Caco-2 (cell line): ENCODE data around the gene PPP1R7. TPM values are rescaled to one million over a fixed set of nuclear protein-coding genes. Genes with fewer than 3 reads are reported as not detected.

Experiments
- BruUV-seq: library from RNA; stranded (reverse); fragments of 400-500 nt; replicated peaks from 2 replicates; lab custom pipeline; 2021; lab: Mats Ljungman, UMichigan
- CTCF ChIA-PET: fragments of 300-600 bp; sonication (Branson Sonifier 250); formaldehyde crosslinking; loops from one replicate; lab custom pipeline; 2022; ENCODE audit warnings: antibody characterized with exemption; lab: Charles Lee
- POLR2A ChIA-PET: fragments of 300-600 bp; sonication (Branson Sonifier 250); formaldehyde crosslinking; loops from one replicate; lab custom pipeline; 2022; ENCODE audit warnings: antibody characterized with exemption; lab: Charles Lee
- DNase-seq, 2 experiments: peaks; one replicate each; pipeline versions ENCODE4 v3.0.0 to v3.0.0-alpha.2; 2020 to 2022
- H3K27me3 ChIP-seq: replicated peaks from 2 replicates; pipeline ENCODE4 v1.6.0; 2011; ENCODE audit warnings: low read length; ENCODE audit not compliant: control insufficient read depth, insufficient read depth
- H3K36me3 ChIP-seq: 2 replicates; pipeline ENCODE4 v1.5.1; 2011; ENCODE audit warnings: low read length; ENCODE audit not compliant: control insufficient read depth, insufficient read depth
- H3K4me1 ChIP-seq: fragments of 250-450 bp; sonication (Bioruptor Pico); 2 replicates; pipeline ENCODE4 v1.5.1; 2020; ENCODE audit warnings: mild to moderate bottlenecking
- H3K4me3 ChIP-seq: 2 replicates; pipeline ENCODE4 v1.5.1; 2011; ENCODE audit warnings: low read depth, mild to moderate bottlenecking, control low read depth, low read length
- H3K9me3 ChIP-seq: fragments of 250-450 bp; sonication (Bioruptor Pico); 2 replicates; pipeline ENCODE4 v1.5.1; 2020; ENCODE audit warnings: mild to moderate bottlenecking, moderate library complexity
- H3K27ac Mint-ChIP-seq: one replicate; pipeline ENCODE4 v1.8.0; 2022; ENCODE audit warnings: mixed read lengths; ENCODE audit not compliant: unreplicated experiment
- H3K27me3 Mint-ChIP-seq: one replicate; pipeline ENCODE4 v1.8.0; 2022; ENCODE audit warnings: mixed read lengths; ENCODE audit not compliant: insufficient read depth, unreplicated experiment
- H3K36me3 Mint-ChIP-seq: one replicate; pipeline ENCODE4 v1.8.0; 2022; ENCODE audit warnings: mild to moderate bottlenecking, mixed read lengths; ENCODE audit not compliant: insufficient read depth, unreplicated experiment
- H3K4me1 Mint-ChIP-seq: one replicate; pipeline ENCODE4 v1.8.0; 2022; ENCODE audit warnings: low read depth, mixed read lengths; ENCODE audit not compliant: unreplicated experiment
- H3K4me3 Mint-ChIP-seq: one replicate; pipeline ENCODE4 v1.8.0; 2022; ENCODE audit warnings: mild to moderate bottlenecking, moderate library complexity, mixed read lengths; ENCODE audit not compliant: unreplicated experiment
- H3K9me3 Mint-ChIP-seq: one replicate; pipeline ENCODE4 v1.8.0; 2022; ENCODE audit warnings: mixed read lengths; ENCODE audit not compliant: unreplicated experiment
- CTCF ChIP-seq, 2 experiments: fragments of 200-600 bp in 1 of 2; IDR thresholded peaks; 1 replicate in 1 of 2; 2 replicates in 1 of 2; pipeline versions ENCODE4 v1.5.1 to v1.8.0; 2011 to 2022; ENCODE audit warnings: antibody characterized with exemption in 1 of 2, control low read depth in 1 of 2, inconsistent platforms in 1 of 2, low read depth in 1 of 2, low read length in 1 of 2, mild to moderate bottlenecking in 1 of 2, moderate library complexity in 1 of 2; ENCODE audit not compliant: insufficient read depth in 1 of 2, severe bottlenecking in 1 of 2, unreplicated experiment in 1 of 2
- intact Hi-C: fragments of 100-400 bp; cut with micrococcal nuclease; formaldehyde crosslinking; loops from one replicate; pipeline ENCODE4 v1.10.0; 2022; ENCODE audit not compliant: unreplicated experiment
- total RNA-seq: library from RNA; stranded (reverse); gene quantifications from 2 replicates; pipeline ENCODE4 v1.2.3, GENCODE V29; 2022

The PPP1R7 gene
- total RNA-seq, 1 experiment from 2014 or later: 32.5 TPM

DNA sequence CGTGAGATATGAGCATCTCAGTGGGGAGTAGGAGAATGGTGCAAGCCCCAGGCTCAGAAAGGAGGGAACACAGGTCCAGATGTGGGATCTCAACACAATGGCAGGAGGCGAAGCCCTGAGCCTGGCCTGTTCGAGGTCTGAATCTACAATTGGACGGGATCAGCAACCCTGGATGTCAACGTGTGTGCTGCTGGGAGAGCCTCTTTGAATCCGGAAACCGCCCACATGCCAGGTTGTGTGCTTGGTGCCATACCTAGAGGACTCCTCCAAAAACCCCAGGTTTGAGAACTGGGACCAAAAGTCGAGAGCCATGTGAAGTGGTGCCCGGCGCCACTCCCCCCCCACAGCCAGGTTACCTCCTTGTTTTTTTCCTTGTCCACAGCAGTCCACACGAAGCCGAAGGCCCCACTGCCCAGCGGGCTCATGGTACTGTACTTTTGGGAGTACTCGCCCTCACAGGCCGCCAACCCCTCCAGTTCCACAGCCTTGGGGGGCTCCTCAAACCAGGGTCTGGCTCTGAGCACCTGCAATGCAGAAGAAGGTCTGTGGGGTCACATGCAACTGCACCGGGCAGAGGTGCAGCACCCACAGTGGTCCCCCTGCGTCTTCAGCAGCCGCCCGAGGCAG is 27.8 kb upstream of the PPP1R7 start:
- BruUV-seq: no TSS peak
- H3K4me1 Mint-ChIP-seq: no peaks in the 10 kb centered on the region
- ChIA-PET CTCF (no interaction called here), POLR2A (no interaction called here)
- Histone ChIP-seq H3K4me3 (no peak overlapping the region), H3K27me3 (no peaks in the 10 kb centered on the region), H3K9me3 (no peaks in the 10 kb centered on the region), H3K4me1 (no peaks in the 10 kb centered on the region), H3K36me3 (no peaks in the 10 kb centered on the region)
- peaks cover 10% of the 10 kb centered on the region for H3K36me3 Mint-ChIP-seq
- H3K27ac Mint-ChIP-seq: no peak overlapping the region
- TF ChIP-seq CTCF (IDR thresholded peaks at IDR 0.05; ENCODE audit: insufficient read depth in 1 of 2, low read depth in 1 of 2, low read length in 1 of 2, severe bottlenecking in 1 of 2, unreplicated experiment in 1 of 2): no peak
- H3K27me3 Mint-ChIP-seq: no peaks in the 10 kb centered on the region
- no peaks in the 10 kb centered on the region for H3K9me3 Mint-ChIP-seq
- no peak for DNase-seq
- intact Hi-C loops: no loop called here
- H3K4me3 Mint-ChIP-seq: no peak overlapping the region

- ChIA-PET CTCF (no interaction called here), POLR2A (no interaction called here)
- Histone ChIP-seq H3K9me3 (no peaks in the 10 kb centered on the region), H3K27me3 (no peaks in the 10 kb centered on the region), H3K4me3 (no peak overlapping the region), H3K36me3 (no peaks in the 10 kb centered on the region), H3K4me1 (no peaks in the 10 kb centered on the region)
- TF ChIP-seq CTCF (IDR thresholded peaks at IDR 0.05; ENCODE audit: insufficient read depth in 1 of 2, low read depth in 1 of 2, low read length in 1 of 2, severe bottlenecking in 1 of 2, unreplicated experiment in 1 of 2): no peak
- Mint-ChIP-seq H3K4me3 (no peak overlapping the region), H3K27ac (no peak overlapping the region), H3K36me3 (peaks cover 10% of the 10 kb centered on the region), H3K9me3 (no peaks in the 10 kb centered on the region), H3K4me1 (no peaks in the 10 kb centered on the region), H3K27me3 (no peaks in the 10 kb centered on the region)
- no peak for DNase-seq
- intact Hi-C loops: no loop called here
- BruUV-seq: no TSS peak
These were observed 26.3 kb upstream of the PPP1R7 start for GRCh38 chr2:241123816-241124536.

DNA sequence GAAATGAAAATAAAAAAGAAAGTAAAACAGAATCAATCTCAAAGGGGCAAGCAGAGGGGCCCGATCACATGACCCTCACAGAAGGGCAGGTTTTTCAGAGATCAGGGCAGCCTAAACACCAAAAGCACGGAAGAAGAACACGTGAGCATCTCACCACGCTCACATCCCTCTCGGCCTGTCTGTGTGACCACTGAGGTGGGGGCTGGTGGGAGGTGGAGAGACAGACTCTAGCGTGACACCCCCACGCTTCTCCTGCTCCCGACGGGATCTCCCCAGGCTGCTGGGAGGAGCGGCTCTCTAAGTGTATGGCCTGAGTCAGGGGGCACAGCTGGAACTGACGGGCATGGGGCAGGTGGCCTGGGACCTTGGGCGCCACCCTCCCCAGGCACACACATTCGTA is 24.6 kb upstream of the PPP1R7 start:
- no peaks in the 10 kb centered on the region for H3K4me1 Mint-ChIP-seq
- no peaks in the 10 kb centered on the region for H3K9me3 Mint-ChIP-seq
- POLR2A ChIA-PET: no interaction called here
- BruUV-seq: no TSS peak
- H3K4me3 Mint-ChIP-seq: no peak overlapping the region
- H3K27ac Mint-ChIP-seq: no peak overlapping the region
- no peaks in the 10 kb centered on the region for H3K4me1 ChIP-seq
- CTCF ChIA-PET: no interaction called here
- no peaks in the 10 kb centered on the region for H3K27me3 ChIP-seq
- H3K4me3 ChIP-seq: no peak overlapping the region
- no peak for TF ChIP-seq CTCF (IDR thresholded peaks at IDR 0.05; ENCODE audit: insufficient read depth in 1 of 2, low read depth in 1 of 2, low read length in 1 of 2, severe bottlenecking in 1 of 2, unreplicated experiment in 1 of 2)
- intact Hi-C loops: no loop called here
- H3K36me3 Mint-ChIP-seq: no peaks in the 10 kb centered on the region
- DNase-seq: no peak
- H3K27me3 Mint-ChIP-seq: no peaks in the 10 kb centered on the region
- H3K9me3 ChIP-seq: no peaks in the 10 kb centered on the region
- no peaks in the 10 kb centered on the region for H3K36me3 ChIP-seq
